Measurements from ENCODE around the gene GET4. TPM values are rescaled to one million over a fixed set of nuclear protein-coding genes. Genes with fewer than 3 reads are reported as not detected.
"Not testable (repeated sequence)": the region's sequence is repeated elsewhere in the genome, so short reads cannot be mapped to it uniquely, and the experiment has no call there.

GET4 gene
- total RNA-seq, 2 experiments from 2014 or later: 44.1 to 44.7 TPM

- no peak overlapping the region for H3K27ac Mint-ChIP-seq
These were observed 39.4 kb upstream of the GET4 start for GRCh38 chr7:837001-837400.

GRCh38 chr7:840001-840600 lies 36.3 kb upstream of the GET4 start:
- Mint-ChIP-seq H3K9me3 (no peaks in the 10 kb centered on the region), H3K27ac (no peak overlapping the region), H3K27me3 (no peaks in the 10 kb centered on the region), H3K4me3 (no peak overlapping the region), H3K36me3 (peaks cover 5% of the 10 kb centered on the region), H3K4me1 (peaks cover 8% of the 10 kb centered on the region)
- POLR2A ChIA-PET: no interaction called here
- ATAC-seq (ENCODE audit: low read depth): no peak
- no peak for DNase-seq

More at GRCh38 chr7:837001-837400, 39.4 kb upstream of the GET4 start:
- H3K9me3 Mint-ChIP-seq: no peaks in the 10 kb centered on the region
- DNase-seq: no peak
- H3K36me3 Mint-ChIP-seq: peaks cover 9% of the 10 kb centered on the region
- H3K4me3 Mint-ChIP-seq: no peak overlapping the region
- H3K4me1 Mint-ChIP-seq: peaks cover 16% of the 10 kb centered on the region
- no peaks in the 10 kb centered on the region for H3K27me3 Mint-ChIP-seq
- no peak for ATAC-seq (ENCODE audit: low read depth)
- POLR2A ChIA-PET: no interaction called here

- Mint-ChIP-seq H3K36me3 (peaks cover 5% of the 10 kb centered on the region), H3K27me3 (no peaks in the 10 kb centered on the region), H3K4me3 (no peak overlapping the region), H3K9me3 (no peaks in the 10 kb centered on the region), H3K4me1 (peaks cover 2% of the 10 kb centered on the region), H3K27ac (no peak overlapping the region)
- POLR2A ChIA-PET: no interaction called here
- DNase-seq: no peak
- ATAC-seq (ENCODE audit: low read depth): no peak
These were observed 34.4 kb upstream of the GET4 start for GRCh38 chr7:841943-842342.

GRCh38 chr7:842431-843031 lies 33.8 kb upstream of the GET4 start:
- no peak overlapping the region for H3K27ac Mint-ChIP-seq
- DNase-seq: no peak
- no peak overlapping the region for H3K4me3 Mint-ChIP-seq
- no peaks in the 10 kb centered on the region for H3K9me3 Mint-ChIP-seq
- H3K4me1 Mint-ChIP-seq: peaks cover 2% of the 10 kb centered on the region
- POLR2A ChIA-PET: no interaction called here
- H3K27me3 Mint-ChIP-seq: no peaks in the 10 kb centered on the region
- peaks cover 5% of the 10 kb centered on the region for H3K36me3 Mint-ChIP-seq
- no peak for ATAC-seq (ENCODE audit: low read depth)

GRCh38 chr7:843230-843629 lies 33.1 kb upstream of the GET4 start:
- ATAC-seq (ENCODE audit: low read depth): no peak

GRCh38 chr7:844043-844442 lies 32.3 kb upstream of the GET4 start:
- peaks cover 3% of the 10 kb centered on the region for H3K9me3 Mint-ChIP-seq
- peaks cover 12% of the 10 kb centered on the region for H3K36me3 Mint-ChIP-seq
- DNase-seq (no peak), ATAC-seq (ENCODE audit: low read depth) (no peak)
- no peak overlapping the region for H3K27ac Mint-ChIP-seq
- H3K4me3 Mint-ChIP-seq: no peak overlapping the region
- POLR2A ChIA-PET: no interaction called here
- H3K27me3 Mint-ChIP-seq: no peaks in the 10 kb centered on the region
- peaks cover 2% of the 10 kb centered on the region for H3K4me1 Mint-ChIP-seq

More at GRCh38 chr7:843230-843629, 33.1 kb upstream of the GET4 start:
- H3K27me3 Mint-ChIP-seq: no peaks in the 10 kb centered on the region
- H3K4me3 Mint-ChIP-seq: no peak overlapping the region
- POLR2A ChIA-PET: no interaction called here
- DNase-seq: no peak
- H3K36me3 Mint-ChIP-seq: peaks cover 6% of the 10 kb centered on the region
- peaks cover 1% of the 10 kb centered on the region for H3K9me3 Mint-ChIP-seq
- H3K27ac Mint-ChIP-seq: no peak overlapping the region
- peaks cover 2% of the 10 kb centered on the region for H3K4me1 Mint-ChIP-seq

- Mint-ChIP-seq H3K4me3 (no peak overlapping the region), H3K27ac (no peak overlapping the region), H3K4me1 (peaks cover 2% of the 10 kb centered on the region), H3K36me3 (peaks cover 16% of the 10 kb centered on the region), H3K27me3 (no peaks in the 10 kb centered on the region), H3K9me3 (peaks cover 3% of the 10 kb centered on the region)
- POLR2A ChIA-PET: no interaction called here
- DNase-seq (no peak), ATAC-seq (ENCODE audit: low read depth) (no peak)
These were observed 31.8 kb upstream of the GET4 start for GRCh38 chr7:844514-844913.

GRCh38 chr7:845091-845490 lies 31.3 kb upstream of the GET4 start:
- peaks cover 2% of the 10 kb centered on the region for H3K4me1 Mint-ChIP-seq
- no peak for ATAC-seq (ENCODE audit: low read depth)
- H3K9me3 Mint-ChIP-seq: peaks cover 3% of the 10 kb centered on the region
- DNase-seq: no peak
- H3K27me3 Mint-ChIP-seq: no peaks in the 10 kb centered on the region
- peaks cover 15% of the 10 kb centered on the region for H3K36me3 Mint-ChIP-seq
- H3K27ac Mint-ChIP-seq: no peak overlapping the region
- POLR2A ChIA-PET: no interaction called here
- no peak overlapping the region for H3K4me3 Mint-ChIP-seq

GRCh38 chr7:845731-846130 lies 30.6 kb upstream of the GET4 start:
- H3K27ac Mint-ChIP-seq: no peak overlapping the region
- POLR2A ChIA-PET: no interaction called here
- DNase-seq: no peak
- ATAC-seq (ENCODE audit: low read depth): no peak
- no peaks in the 10 kb centered on the region for H3K27me3 Mint-ChIP-seq
- H3K9me3 Mint-ChIP-seq: peaks cover 3% of the 10 kb centered on the region
- H3K4me1 Mint-ChIP-seq: peaks cover 2% of the 10 kb centered on the region
- H3K4me3 Mint-ChIP-seq: no peak overlapping the region
- H3K36me3 Mint-ChIP-seq: peaks cover 15% of the 10 kb centered on the region

GRCh38 chr7:846958-847650 lies 29.2 kb upstream of the GET4 start:
- H3K9me3 Mint-ChIP-seq; H3K27me3 Mint-ChIP-seq; H3K4me3 Mint-ChIP-seq; H3K4me1 Mint-ChIP-seq; ATAC-seq (ENCODE audit: low read depth); DNase-seq; POLR2A ChIA-PET; H3K27ac Mint-ChIP-seq: not testable (repeated sequence)
- peaks cover 15% of the 10 kb centered on the region for H3K36me3 Mint-ChIP-seq

GRCh38 chr7:847728-848127 lies 28.6 kb upstream of the GET4 start:
- H3K4me3 Mint-ChIP-seq; H3K27ac Mint-ChIP-seq; ATAC-seq (ENCODE audit: low read depth); DNase-seq; POLR2A ChIA-PET; H3K27me3 Mint-ChIP-seq; H3K4me1 Mint-ChIP-seq; H3K9me3 Mint-ChIP-seq: not testable (repeated sequence)
- peaks cover 15% of the 10 kb centered on the region for H3K36me3 Mint-ChIP-seq

GRCh38 chr7:849145-849544 lies 27.2 kb upstream of the GET4 start:
- H3K4me3 Mint-ChIP-seq: no peak overlapping the region
- no peak overlapping the region for H3K27ac Mint-ChIP-seq
- H3K27me3 Mint-ChIP-seq: no peaks in the 10 kb centered on the region
- DNase-seq (no peak), ATAC-seq (ENCODE audit: low read depth) (no peak)
- H3K36me3 Mint-ChIP-seq: peaks cover 15% of the 10 kb centered on the region
- H3K4me1 Mint-ChIP-seq: no peaks in the 10 kb centered on the region
- peaks cover 3% of the 10 kb centered on the region for H3K9me3 Mint-ChIP-seq
- POLR2A ChIA-PET: no interaction called here

- ATAC-seq (ENCODE audit: low read depth) (no peak), DNase-seq (no peak)
- peaks cover 3% of the 10 kb centered on the region for H3K9me3 Mint-ChIP-seq
- H3K27me3 Mint-ChIP-seq: no peaks in the 10 kb centered on the region
- POLR2A ChIA-PET: no interaction called here
- no peak overlapping the region for H3K27ac Mint-ChIP-seq
- no peaks in the 10 kb centered on the region for H3K4me1 Mint-ChIP-seq
- peaks cover 15% of the 10 kb centered on the region for H3K36me3 Mint-ChIP-seq
- H3K4me3 Mint-ChIP-seq: no peak overlapping the region
These were observed 26.6 kb upstream of the GET4 start for GRCh38 chr7:849781-850180.

- Mint-ChIP-seq H3K4me3 (no peak overlapping the region), H3K9me3 (peaks cover 3% of the 10 kb centered on the region), H3K4me1 (no peaks in the 10 kb centered on the region), H3K27ac (no peak overlapping the region), H3K36me3 (peaks cover 15% of the 10 kb centered on the region), H3K27me3 (no peaks in the 10 kb centered on the region)
- POLR2A ChIA-PET: no interaction called here
- DNase-seq (no peak), ATAC-seq (ENCODE audit: low read depth) (no peak)
These were observed 25.1 kb upstream of the GET4 start for GRCh38 chr7:851204-851603.

All from activated naive CD8-positive, alpha-beta T cell treated with anti-CD3 and anti-CD28 coated beads, Interleukin-2, amount 10 ng/mL, durations not matched to agents 7 days and 5 days (primary cell).